ENCODE data around the gene NELFCD. TPM values are rescaled to one million over a fixed set of nuclear protein-coding genes. Genes with fewer than 3 reads are reported as not detected.

The NELFCD gene
- total and polyA plus RNA-seq, 10 of the 15 experiments (the other 5 are each of a cell fraction or from before 2014, with no cell fraction given), result 8.9 to 109 (median 82.9) TPM

DNA sequence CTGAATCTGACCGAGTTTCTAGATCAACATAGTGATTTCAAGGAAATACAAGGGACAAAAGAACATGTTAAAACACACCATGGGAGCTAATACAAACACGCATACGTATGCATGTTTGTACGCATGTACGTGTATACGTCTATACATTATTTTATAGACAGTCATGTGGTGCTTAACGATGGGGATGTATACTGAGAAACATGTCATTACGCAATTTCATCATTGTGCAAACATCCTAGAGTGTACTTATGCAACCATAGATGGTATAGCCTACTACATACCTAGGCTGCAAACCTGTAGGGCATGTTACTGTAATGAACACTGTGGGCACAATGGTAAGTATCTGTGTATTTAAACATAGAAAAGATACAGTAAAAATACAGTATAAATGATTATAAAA, 25.0 kb upstream of the NELFCD start:
- Histone ChIP-seq H4K20me1 (ENCODE audit: control insufficient read depth, insufficient read depth) (no peaks in the 10 kb centered on the region), H3K27me3 (replicated peaks in 1 of 2; ENCODE audit: control insufficient read depth in 2 of 2, insufficient read depth in 2 of 2, low read length in 1 of 2) (no peaks in the 10 kb centered on the region), H2AFZ (ENCODE audit: control insufficient read depth, low read depth, low read length) (no peak overlapping the region), H3K9me3 (replicated peaks; ENCODE audit: control insufficient read depth, insufficient read depth, low read length) (no peaks in the 10 kb centered on the region), H3K9ac (ENCODE audit: control insufficient read depth, insufficient read depth, low read length) (no peak overlapping the region), H3K27ac (ENCODE audit: control insufficient read depth, insufficient read depth) (no peak overlapping the region), H3K36me3 (ENCODE audit: control insufficient read depth in 2 of 2, insufficient read depth in 2 of 2, low read length in 1 of 2) (no peaks in the 10 kb centered on the region), H3K4me2 (ENCODE audit: control insufficient read depth, insufficient read depth) (no peak overlapping the region), H3K4me1 (ENCODE audit: control insufficient read depth, insufficient read depth, low read length) (no peaks in the 10 kb centered on the region), H3K79me2 (ENCODE audit: control insufficient read depth, insufficient read depth, low read length) (no peaks in the 10 kb centered on the region), H3K4me3 (no peak overlapping the region)
- ChIA-PET SMC1A (ENCODE audit: uncharacterized antibody, unreplicated experiment) (no interaction called here), CTCF (interaction anchor here (1.7 kb wide), 1 partner anchor 77 kb away, joined by 3 read pairs; no protein-coding TSS in a partner anchor), POLR2A (no interaction called here), RAD21 (ENCODE audit: unreplicated experiment) (no interaction called here)
- DNase-seq (ENCODE audit: low read depth, low spot score), result no peak
- no peak for FAIRE-seq
- no TSS peak for BruUV-seq (replicated peaks)
- TF ChIP-seq, protein P1, sequence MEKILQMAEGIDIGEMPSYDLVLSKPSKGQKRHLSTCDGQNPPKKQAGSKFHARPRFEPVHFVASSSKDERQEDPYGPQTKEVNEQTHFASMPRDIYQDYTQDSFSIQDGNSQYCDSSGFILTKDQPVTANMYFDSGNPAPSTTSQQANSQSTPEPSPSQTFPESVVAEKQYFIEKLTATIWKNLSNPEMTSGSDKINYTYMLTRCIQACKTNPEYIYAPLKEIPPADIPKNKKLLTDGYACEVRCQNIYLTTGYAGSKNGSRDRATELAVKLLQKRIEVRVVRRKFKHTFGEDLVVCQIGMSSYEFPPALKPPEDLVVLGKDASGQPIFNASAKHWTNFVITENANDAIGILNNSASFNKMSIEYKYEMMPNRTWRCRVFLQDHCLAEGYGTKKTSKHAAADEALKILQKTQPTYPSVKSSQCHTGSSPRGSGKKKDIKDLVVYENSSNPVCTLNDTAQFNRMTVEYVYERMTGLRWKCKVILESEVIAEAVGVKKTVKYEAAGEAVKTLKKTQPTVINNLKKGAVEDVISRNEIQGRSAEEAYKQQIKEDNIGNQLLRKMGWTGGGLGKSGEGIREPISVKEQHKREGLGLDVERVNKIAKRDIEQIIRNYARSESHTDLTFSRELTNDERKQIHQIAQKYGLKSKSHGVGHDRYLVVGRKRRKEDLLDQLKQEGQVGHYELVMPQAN (conservative IDR thresholded peaks at IDR 0.05), result no peak
- no peak for TF ChIP-seq ASH2L (IDR thresholded peaks at IDR 0.05; ENCODE audit: borderline replicate concordance, low read depth)
- TF ChIP-seq CREB1 (IDR thresholded peaks at IDR 0.05; ENCODE audit: low read depth), result no peak
- WGBS (ENCODE audit: insufficient coverage, insufficient replicate concordance, low lambda C conversion rate, missing lambda C conversion rate), result 87% methylated on average over 8 of the region's 8 CpGs
- intact Hi-C loops (cut with micrococcal nuclease; ENCODE audit: unreplicated experiment), result no loop called here
- in situ Hi-C loops (cut with MboI), result no loop called here
- ATAC-seq, result no peak

DNA sequence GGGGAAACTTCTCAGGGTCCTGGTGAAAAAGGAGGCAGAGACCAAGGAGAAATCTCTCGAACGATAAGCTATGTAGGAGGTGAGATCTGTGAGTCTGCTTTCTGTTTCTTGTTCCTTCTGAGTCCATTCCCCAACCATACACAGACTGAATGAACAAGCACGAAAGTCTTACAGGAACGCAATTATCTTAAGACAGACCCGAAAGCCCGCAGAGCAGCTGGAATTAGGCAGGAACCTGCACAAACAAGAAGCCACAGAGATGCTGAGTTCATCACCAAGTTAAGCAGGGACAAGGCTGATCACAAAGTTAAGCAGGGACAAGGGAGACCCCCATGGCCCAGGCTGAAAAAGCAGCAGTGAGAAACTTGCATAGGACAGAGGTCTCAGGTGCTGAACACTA, 21.4 kb upstream of the NELFCD start:
- peaks cover 2% of the 10 kb centered on the region; the same call in 1 of the 3 replicates for H3K9me3 ChIP-seq (replicated peaks; ENCODE audit: control insufficient read depth, insufficient read depth, low read length)
- ChIA-PET CTCF (no interaction called here), RAD21 (ENCODE audit: unreplicated experiment) (no interaction called here), SMC1A (ENCODE audit: uncharacterized antibody, unreplicated experiment) (interaction anchor here (1.1 to 2.0 kb wide), 2 partner anchors 12 to 22 kb away, joined by 4 to 5 read pairs; no protein-coding TSS in a partner anchor), POLR2A (no interaction called here)
- 97% methylated on average over 6 of the region's 6 CpGs for WGBS (ENCODE audit: insufficient coverage, insufficient replicate concordance, low lambda C conversion rate, missing lambda C conversion rate)
- no peaks in the 10 kb centered on the region for H3K36me3 ChIP-seq (ENCODE audit: control insufficient read depth in 2 of 2, insufficient read depth in 2 of 2, low read length in 1 of 2)
- H2AFZ ChIP-seq (ENCODE audit: control insufficient read depth, low read depth, low read length), result no peak overlapping the region
- peaks cover 5% of the 10 kb centered on the region for H3K4me1 ChIP-seq (ENCODE audit: control insufficient read depth, insufficient read depth, low read length)
- no peak overlapping the region for H3K4me3 ChIP-seq
- no peak for ATAC-seq
- no peaks in the 10 kb centered on the region for H4K20me1 ChIP-seq (ENCODE audit: control insufficient read depth, insufficient read depth)
- TF ChIP-seq LARP7 (IDR thresholded peaks at IDR 0.05) (no peak), ASH2L (IDR thresholded peaks at IDR 0.05; ENCODE audit: borderline replicate concordance, low read depth) (no peak), TCF7 (IDR thresholded peaks at IDR 0.05; ENCODE audit: borderline replicate concordance) (no peak), ZNF24 (IDR thresholded peaks at IDR 0.05) (no peak), TARDBP (IDR thresholded peaks at IDR 0.05; ENCODE audit: borderline replicate concordance) (no peak), HDAC6 (IDR thresholded peaks at IDR 0.05; ENCODE audit: unreplicated experiment) (no peak), TAF1 (IDR thresholded peaks at IDR 0.05; ENCODE audit: borderline replicate concordance, low read depth, low read length) (no peak), NFIC (IDR thresholded peaks at IDR 0.05; ENCODE audit: low read depth, low read length) (no peak), RAD21 (IDR thresholded peaks at IDR 0.05; ENCODE audit: insufficient read depth, low read depth, low read length) (no peak), JUNB (IDR thresholded peaks at IDR 0.05) (no peak), KDM1A (IDR thresholded peaks at IDR 0.05; ENCODE audit: borderline replicate concordance) (no peak)
- TF ChIP-seq, protein P2, sequence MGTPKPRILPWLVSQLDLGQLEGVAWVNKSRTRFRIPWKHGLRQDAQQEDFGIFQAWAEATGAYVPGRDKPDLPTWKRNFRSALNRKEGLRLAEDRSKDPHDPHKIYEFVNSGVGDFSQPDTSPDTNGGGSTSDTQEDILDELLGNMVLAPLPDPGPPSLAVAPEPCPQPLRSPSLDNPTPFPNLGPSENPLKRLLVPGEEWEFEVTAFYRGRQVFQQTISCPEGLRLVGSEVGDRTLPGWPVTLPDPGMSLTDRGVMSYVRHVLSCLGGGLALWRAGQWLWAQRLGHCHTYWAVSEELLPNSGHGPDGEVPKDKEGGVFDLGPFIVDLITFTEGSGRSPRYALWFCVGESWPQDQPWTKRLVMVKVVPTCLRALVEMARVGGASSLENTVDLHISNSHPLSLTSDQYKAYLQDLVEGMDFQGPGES (IDR thresholded peaks at IDR 0.05), result no peak
- no peak overlapping the region for H3K27ac ChIP-seq (ENCODE audit: control insufficient read depth, insufficient read depth)
- intact Hi-C loops (cut with micrococcal nuclease; ENCODE audit: unreplicated experiment), result no loop called here
- DNase-seq (ENCODE audit: low read depth, low spot score), result no peak
- H3K9ac ChIP-seq (ENCODE audit: control insufficient read depth, insufficient read depth, low read length), result no peak overlapping the region
- H3K4me2 ChIP-seq (ENCODE audit: control insufficient read depth, insufficient read depth), result no peak overlapping the region
- no peak for FAIRE-seq
- no TSS peak for BruUV-seq (replicated peaks)
- no peaks in the 10 kb centered on the region for H3K27me3 ChIP-seq (replicated peaks in 1 of 2; ENCODE audit: control insufficient read depth in 2 of 2, insufficient read depth in 2 of 2, low read length in 1 of 2)
- no peaks in the 10 kb centered on the region for H3K79me2 ChIP-seq (ENCODE audit: control insufficient read depth, insufficient read depth, low read length)
- in situ Hi-C loops (cut with MboI), result no loop called here
